HG02798 (cell line): ENCODE results near the gene MMD2.
"Not testable (repeated sequence)": the region's sequence is repeated elsewhere in the genome, so short reads cannot be mapped to it uniquely, and the experiment has no call there.

Experiments used
- ATAC-seq: cut with Tn5 transposase; IDR thresholded peaks from one replicate; pipeline ENCODE4 v1.9.1; 2021; ENCODE audit warnings: mild to moderate bottlenecking; ENCODE audit not compliant: unreplicated experiment, poor library complexity

MMD2 gene

DNA sequence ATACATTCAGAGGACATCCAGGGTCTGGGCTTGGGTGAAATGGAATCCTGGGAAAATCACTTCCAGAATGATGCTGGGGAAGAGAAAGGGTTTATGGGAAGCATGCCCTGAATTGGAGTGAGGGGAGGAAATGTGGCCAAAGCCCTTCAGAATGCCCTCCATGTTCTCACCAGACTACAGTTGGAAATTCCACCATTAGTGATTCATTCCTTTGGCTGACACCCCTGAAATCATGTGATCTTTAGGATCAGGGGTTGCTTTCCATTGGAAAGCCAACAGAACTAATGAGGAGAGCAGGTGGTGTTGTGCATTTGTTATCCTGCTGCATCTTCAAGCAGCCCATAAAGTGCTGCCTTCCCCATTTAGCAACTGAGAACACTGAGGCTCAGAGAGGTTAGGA lies 54.6 kb downstream of the MMD2 start:
- ATAC-seq: no peak

DNA sequence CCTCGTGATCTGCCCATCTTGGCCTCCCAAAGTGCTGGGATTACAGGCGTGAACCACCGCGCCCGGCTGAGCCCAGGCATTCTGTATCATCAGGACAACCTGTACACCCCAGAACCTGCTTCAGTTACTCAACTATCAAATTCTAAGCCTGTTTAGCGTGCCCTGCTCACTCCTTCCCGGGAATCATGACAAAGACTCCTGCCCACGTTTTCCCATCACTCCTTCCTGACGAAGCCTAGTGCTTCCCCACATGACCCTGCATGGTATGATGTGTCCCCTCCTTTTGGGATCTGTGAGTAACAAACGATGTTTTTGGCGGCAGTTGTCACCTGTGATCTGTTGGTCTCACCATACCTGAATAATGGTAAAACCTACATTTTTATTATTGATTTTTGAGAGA lies 63.2 kb downstream of the MMD2 start:
- ATAC-seq: no peak

DNA sequence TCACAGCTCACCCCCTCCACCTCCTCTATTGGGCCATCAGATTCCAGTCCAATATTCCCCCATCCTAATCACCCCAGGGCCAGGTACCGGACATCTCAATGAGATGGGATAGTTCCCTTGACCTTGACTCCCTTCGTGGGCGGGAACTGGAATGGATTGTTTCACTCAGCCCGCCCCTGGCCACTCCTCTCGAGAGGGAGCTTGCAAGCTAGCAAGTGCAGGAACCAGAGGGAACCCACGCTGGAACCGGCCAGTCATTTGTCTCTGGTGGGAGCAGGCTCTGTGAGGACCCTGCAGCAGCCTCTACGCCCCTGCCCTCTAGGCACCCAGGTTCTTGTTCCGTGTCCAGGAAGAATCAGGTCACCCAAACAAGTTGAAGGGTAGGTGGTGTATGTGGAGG lies 64.5 kb downstream of the MMD2 start:
- ATAC-seq: no peak

DNA sequence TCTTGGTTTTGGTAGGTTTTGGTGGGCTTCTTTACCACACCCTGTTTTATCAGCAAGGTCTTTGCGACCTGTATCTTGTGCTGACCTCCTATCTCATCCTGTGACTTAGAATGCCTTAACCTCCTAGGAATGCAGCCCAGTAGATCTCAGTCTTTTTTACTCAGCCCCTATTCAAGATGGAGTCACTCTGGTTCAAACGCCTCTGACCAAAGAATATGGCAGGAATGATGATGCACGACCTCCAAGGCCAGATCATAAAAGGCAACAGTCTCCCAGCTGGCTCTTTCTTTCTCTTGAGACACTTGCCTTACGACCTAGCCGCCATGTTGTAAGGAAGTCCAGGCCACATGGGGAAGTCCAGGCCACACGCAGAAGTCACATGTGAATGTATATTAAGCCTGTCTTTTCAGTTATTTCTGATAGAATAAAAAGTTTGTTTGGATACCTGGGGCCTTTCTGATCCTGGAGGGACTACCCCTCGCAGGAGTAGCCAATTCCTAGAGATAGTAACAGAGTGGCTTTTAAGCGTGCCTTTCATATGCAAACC lies 65.0 kb downstream of the MMD2 start:
- ATAC-seq: no peak

DNA sequence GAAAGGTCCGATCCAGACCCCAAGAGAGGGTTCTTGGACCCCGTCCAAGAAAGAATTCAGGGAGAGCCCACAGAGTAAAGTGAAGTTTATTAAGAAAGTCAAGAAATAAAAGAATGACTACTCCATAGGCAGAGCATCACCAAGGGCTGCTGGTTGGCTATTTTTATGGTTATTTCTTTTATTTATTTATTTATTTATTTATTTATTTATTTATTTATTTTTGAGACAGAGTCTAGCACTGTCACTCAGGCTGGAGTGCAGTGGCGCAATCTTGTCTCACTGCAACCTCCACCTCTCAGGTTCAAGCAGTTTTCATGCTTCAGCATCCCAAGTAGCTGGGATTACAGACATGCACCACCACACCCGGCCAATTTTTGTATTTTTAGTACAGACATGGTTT lies 65.8 kb downstream of the MMD2 start:
- not testable (repeated sequence) for ATAC-seq

DNA sequence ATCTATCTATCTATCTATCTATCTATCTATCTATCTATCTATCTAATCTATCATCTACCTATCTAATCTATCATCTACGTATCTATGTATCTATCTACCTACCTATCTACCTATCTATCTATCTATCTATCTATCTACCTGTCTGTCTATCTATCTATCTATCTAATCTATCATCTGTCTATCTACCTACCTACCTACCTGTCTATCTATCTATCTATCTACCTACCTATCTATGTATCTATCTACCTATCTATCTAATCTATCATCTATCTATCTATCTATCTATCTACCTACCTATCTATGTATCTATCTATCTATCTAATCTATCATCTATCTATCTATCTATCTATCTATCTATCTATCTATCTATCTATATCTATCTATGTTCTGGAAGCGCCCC lies 67.5 kb downstream of the MMD2 start:
- ATAC-seq: not testable (repeated sequence)

DNA sequence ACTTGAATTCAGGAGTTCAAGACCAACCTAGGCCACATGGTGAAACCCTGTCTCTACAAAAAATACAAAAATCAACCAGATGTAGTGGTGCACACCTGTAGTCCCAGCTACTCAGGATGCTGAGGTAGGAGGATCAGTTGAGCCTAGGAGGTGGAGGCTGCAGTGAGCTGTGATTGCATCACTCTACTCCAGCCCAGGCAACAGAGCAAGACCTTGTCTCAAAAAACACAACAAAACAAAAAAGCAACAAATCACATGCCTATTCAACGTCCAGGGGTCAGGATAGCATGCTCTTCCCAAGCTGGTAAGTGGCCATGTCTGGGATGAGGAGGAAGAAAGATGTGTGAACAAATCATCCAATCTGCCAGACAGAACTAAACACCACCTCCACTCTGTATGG lies 69.3 kb downstream of the MMD2 start:
- no peak for ATAC-seq

DNA sequence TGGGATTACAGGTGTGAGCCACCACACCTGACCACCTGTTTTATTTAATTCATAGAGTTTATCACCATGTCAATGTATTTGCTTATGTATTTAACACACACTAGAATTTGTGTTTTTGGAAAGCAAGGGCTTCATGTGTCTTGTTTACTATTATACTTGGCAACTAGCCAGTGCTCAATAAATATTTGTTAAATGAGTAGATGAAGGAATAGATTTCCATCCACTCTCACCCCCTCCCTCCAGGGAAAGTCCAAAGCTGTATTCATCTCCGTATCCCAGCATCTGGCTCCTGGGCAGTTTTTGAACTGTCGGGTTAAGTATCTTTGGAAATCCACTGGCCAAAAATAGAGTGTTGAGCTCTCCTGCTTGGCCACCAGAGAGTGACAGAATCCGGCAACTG lies 70.8 kb downstream of the MMD2 start:
- ATAC-seq: no peak

DNA sequence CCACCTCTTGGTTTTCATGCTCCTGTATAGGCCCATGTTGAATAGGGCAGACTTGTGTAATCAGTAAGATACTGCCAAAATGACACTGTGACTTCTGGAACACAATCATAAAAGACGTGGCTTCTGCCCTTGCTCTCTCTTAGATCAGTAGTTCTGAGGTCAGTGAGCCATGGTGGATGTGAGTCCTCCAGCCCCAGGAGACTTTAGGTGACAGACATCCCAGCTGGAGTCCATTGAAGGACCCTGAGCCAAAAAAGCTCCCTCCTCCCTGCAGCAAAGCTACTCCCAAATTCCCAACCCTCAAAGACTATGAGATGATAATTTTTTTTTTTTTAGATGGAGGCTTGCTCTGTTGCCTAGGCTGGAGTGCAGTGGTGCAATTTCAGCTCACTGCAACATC lies 72.3 kb downstream of the MMD2 start:
- no peak for ATAC-seq

DNA sequence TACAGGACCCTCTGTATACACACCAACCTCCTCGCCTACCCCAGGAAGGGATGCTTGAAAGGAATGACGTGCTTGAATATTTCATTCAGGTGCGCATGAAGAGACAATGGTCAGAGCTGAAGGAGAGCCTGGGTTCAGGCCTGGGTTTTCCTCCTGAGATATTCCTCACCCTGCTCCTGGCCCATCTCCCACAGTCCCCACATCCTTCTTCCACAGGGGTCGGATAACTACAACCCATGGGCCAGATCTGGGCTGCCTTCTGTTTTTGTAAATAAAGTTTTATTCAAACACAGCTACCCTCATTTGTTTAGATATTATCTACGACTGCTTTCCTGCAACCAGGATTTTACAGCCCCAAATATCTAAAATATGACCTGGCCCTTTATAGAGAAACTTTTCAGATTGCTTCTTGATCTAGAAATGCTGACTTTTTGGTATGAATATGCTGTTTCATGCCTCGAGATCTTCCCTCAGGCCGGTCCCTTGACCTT lies 73.6 kb downstream of the MMD2 start:
- ATAC-seq: no peak

DNA sequence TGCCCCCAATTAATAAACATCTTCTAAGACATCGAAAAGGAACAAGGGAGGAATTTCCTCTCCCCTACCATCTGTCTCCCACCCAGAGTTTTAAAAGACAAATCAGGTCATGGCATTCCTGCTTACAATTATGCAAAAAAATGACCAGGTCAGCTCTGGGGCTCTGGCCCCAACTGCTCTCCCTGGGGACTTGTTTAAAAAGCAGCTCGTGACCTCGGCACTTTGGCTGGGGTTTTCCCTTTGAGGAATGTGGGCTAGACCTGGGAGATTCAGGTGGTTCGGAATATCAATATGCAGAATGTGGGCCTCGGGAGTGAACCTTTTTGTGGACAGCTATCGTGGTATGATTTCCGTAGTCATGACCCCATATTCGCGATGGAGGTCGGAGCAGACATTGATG lies 74.8 kb downstream of the MMD2 start:
- ATAC-seq: no peak

DNA sequence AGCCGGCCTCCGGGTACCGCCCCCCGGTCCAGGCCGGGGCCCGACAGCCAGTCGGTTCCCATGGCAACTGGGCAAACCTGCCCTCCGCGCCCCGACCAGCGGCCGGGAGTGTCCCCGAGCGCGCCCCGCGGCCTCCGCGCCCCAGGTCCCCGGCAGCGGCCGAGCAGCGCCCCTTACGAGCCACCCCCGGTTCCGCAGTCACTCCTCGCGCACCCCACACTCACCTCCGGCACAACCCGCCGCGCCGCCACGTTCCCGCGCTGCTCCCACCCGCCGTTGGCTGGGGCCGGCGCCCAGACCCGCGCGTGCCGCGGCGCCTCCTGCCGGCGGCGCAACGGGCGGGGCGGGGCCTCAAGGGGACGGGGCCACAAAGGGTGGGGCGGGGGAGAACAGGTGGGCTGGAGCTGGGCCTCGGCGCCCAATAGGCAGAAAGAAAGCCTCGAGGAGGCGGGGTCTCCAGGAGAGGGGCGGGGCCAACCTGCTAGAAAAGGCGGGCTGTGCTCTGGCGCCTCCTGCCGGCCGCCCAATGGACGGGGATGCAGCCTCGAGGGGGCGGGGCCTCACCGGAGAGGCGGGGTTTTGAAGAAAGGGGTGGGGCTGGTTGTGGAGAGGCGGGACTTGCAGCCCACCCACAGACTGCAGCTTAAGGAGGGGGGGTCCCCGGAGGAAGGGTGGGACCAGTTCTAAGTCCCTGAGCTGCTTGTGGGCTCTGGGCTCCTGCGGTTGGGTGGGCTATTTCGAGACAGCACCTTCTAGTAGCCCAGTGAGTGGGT lies 75.4 kb downstream of the MMD2 start, which contains the start of gene RADIL:
RADIL (minus strand) TSS at position 345 of the 773 bp plus-strand sequence. CDS start 5,577 bp downstream, outside the sequence.
- peak; percentile 66 for ATAC-seq

DNA sequence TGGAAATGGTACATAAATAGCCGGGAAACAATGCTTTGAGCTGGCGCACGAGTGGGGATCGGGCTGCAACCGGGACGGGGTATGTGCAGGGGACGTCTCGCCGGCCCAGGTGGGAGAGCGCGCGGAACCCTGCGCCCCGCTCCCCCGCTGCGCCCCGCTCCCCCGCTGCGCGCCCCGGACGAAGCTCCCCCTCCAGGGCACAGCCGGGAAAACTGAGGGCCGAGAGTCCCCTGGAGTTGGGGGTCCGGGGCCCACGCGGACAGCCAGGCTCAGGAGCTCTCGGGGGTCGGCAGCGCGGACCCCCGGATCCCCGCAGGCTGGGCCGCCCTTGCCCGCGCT lies 76.0 kb downstream of the MMD2 start:
- ATAC-seq: peak; percentile 7

DNA sequence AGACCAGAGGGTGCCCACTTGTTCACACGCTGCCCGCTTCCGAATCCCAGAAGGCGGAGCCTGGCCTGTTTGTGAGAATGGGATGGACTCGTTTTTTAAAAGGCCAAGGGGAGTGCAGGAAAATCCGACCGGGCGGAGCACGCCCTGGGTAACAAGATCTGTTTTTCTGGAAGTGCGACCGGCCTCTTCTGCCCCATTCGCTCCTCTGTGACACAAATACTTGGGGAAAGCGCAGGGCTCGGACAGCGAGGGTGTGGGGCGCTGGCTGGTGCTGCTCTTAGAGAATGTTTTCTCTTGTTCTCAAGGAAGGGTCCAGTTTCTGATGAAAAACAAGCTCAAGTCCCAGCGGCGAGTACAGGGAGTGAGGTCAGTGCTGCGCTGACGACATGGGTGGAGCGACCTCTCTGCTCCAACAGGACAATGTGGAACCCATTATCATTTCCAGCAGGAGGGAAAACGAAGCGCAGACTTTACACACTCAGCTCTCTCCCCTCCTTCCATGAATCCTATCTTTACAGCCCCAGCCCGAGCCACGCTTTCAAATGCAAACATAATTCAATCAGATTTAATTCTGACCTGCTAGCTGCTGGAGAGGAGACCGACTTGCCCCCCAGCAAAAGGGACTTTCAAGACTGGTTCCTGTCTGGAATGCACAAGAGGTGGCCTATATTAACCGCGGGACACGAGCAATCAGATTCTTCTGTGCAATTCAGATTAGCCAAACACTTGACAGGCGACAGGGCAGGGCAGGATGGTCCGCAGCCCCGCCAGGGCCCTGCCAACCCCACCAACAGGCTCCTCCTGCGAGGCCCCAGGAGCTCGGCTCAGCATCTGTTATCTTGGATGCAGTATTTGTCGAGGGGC lies 76.6 kb downstream of the MMD2 start:
- ATAC-seq: no peak

DNA sequence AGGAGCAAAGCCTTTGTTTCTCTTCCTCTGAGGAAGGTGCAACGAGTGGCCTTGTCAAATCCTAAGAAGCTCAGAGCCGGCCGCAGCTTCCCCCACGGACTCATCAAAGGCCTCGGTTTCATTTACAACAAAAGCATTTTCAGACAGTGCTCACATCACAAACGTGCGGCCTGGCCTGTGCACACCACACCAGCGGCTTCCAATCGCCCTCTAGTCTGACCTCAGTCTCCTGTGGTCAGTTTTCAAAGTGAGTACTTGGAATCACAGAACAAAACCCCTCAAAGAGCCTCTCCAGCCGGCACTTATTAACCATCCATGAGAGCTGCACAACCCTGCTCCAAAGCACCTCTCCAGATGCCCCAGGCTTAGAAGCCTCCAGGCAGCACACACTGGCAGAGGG lies 78.8 kb downstream of the MMD2 start:
- no peak for ATAC-seq

DNA sequence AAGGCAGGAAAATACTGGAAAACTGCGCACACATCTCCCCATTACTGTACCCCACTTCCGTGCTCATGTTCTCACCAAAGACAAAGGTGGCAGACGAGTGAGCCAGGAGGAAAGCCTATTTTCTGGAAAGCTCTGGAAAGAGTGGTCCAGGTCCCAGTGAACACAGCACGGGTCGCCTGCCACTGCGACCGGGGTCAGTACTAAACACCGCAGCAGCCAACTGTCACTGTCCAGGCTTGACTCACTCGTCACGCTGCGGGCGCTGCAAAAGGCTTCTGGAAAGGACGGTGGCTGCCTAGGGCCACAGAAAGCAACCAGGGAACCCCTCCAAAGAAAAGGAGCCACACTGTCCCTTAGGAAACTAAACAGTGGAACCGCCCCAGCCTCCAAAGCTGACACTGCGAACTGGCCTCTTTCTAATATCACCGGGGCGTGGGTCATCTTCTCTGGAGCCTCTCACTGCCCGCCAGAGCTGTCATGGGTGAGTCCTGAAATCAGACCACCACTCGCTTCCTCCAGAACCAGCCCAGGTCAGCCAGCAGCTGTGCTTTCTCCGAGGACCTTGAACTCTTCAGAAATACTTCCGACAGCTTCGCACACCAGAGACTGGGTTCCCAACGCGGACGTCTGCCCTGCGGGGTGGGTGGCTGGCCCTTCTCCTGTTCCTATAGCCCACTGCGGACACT lies 79.4 kb downstream of the MMD2 start:
- ATAC-seq: no peak

DNA sequence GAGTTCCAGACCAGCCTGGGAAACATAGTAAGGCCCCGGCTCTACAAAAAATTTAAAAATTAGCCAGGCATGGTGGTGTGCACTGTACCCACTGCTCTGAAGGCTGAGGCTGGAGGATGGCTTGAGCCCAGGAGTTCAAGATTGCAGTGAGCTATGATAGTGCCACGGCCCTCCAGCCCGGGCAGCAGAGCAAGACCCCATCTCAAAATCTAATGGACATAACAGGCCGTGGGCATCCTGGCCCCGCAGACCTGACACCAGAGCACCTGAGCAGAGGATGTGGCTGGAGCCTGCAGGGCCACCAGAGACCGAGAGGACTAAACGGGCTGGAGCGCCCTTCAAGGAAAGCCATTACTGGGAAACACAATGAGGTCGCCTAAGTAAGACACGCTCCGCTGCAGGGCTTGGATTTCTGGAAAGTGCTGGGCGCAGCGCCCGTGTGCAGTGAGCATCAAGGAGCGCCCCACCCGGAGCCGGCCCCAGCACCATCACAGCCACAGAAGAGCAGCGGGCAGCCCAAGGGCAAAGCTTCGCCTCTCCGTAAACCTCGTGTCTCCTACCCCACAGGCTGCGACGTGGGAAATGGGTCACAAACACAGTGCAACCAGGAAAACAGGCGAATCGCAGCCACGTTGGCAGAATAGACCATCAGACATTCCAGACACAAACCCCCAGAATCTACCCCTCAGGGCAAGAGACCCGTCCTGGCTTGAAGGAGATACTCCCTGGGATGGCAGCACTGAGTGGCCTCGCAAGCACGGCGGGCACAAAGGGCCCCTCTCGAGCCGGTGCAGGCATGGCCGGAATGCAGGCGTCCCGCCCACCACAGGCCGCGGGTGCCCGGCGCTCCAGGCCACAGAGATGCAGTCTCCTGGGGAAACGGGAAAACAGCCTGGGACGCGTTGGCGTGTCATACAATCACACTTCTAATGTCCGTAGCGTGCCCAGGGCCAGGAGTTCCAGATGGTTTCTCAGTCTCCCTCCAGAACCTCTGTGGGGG lies 80.4 kb downstream of the MMD2 start:
- no peak for ATAC-seq

DNA sequence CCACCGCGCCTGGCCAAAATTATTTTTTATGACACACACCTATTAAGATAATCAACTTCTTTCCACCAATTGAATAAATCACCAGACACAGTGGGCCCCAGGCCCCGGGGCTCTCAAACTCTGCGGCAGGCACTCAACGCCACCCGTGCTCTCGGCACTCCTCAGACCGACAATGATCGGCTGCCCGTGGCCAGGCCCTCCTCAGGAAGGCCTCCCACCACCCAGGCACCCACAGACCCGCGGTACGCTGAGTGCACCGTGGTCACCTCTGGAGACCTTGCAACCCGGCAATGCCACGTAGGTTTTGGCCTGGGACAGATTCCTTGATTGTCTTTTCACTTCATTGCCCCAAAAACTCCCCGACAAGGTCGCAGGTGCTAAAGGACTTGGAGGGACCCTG lies 82.4 kb downstream of the MMD2 start:
- no peak for ATAC-seq

DNA sequence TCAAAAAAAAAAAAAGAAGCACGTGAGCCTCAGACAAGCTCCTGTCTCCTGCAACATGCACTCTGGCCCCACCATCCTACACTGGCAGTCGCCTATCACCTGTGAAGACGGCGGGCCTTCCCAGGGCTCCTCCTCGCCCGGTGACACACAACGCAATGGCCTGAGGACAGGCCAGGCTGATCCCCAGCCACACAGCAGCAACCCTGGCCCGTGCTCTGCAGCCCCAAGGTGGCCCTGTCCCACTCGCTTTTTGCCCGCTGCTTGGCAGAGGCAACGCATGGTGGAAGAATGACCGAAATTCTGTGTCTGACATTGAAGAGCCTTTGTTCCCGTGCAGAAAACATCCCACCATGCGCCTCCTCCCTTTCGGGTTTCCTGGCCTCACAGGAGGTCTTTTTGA lies 83.6 kb downstream of the MMD2 start:
- ATAC-seq: no peak
